Tibial nerve (tissue), 4 donors: ENCODE measurements around the gene AFF2. TPM values are rescaled to one million over a fixed set of nuclear protein-coding genes. Genes with fewer than 3 reads are reported as not detected.

ENCODE experiments used
- DNase-seq, 2 donors: peaks; one replicate each; pipeline ENCODE4 v3.0.0-alpha.2; 2019; ENCODE audit warnings: low spot score in 2 of 2
- H3K27ac ChIP-seq, 4 donors: fragments of 200-600 bp; sonication (generic) in 3 of 4; one replicate each; pipeline ENCODE4 v1.5.1; 2017 to 2019; ENCODE audit warnings: mild to moderate bottlenecking in 1 of 4
- H3K27me3 ChIP-seq, 2 donors: fragments of 200-600 bp; sonication (generic) in 1 of 2; one replicate each; pipeline versions ENCODE4 v1.5.1 to v1.6.0; 2017 to 2019
- H3K36me3 ChIP-seq, 3 donors: fragments of 200-600 bp; sonication (generic); one replicate each; pipeline ENCODE4 v1.5.1; 2018 to 2019
- H3K4me1 ChIP-seq, 4 donors: fragments of 200-600 bp; sonication (generic) in 3 of 4; one replicate each; pipeline ENCODE4 v1.5.1; 2017 to 2019
- H3K4me3 ChIP-seq, 4 donors: fragments of 200-600 bp; sonication (generic) in 3 of 4; one replicate each; pipeline ENCODE4 v1.5.1; 2017 to 2019; ENCODE audit warnings: mild to moderate bottlenecking in 1 of 4, moderate library complexity in 1 of 4
- H3K9me3 ChIP-seq, 4 donors: fragments of 200-600 bp; sonication (generic) in 3 of 4; one replicate each; pipeline ENCODE4 v1.5.1; 2017 to 2019
- EP300 ChIP-seq, 2 donors: sonication (generic); formaldehyde crosslinking; IDR thresholded peaks; one replicate each; pipeline ENCODE4 v1.6.1; 2017; ENCODE audit warnings: antibody characterized with exemption in 2 of 2, mild to moderate bottlenecking in 1 of 2
- POLR2A ChIP-seq, 2 donors: fragments of 450-650 bp; IDR thresholded peaks; one replicate each; pipeline ENCODE4 v1.6.1; 2017; ENCODE audit warnings: antibody characterized with exemption in 2 of 2, mild to moderate bottlenecking in 2 of 2, moderate library complexity in 2 of 2
- WGBS, 2 donors: methylation state at CpG; one replicate each; pipeline ENCODE4 v1.1.5; 2018; 5-methylcytosine and 5-hydroxymethylcytosine counted together
- total RNA-seq, 4 donors: library from RNA; depleted of rRNA; stranded (reverse); fragments of >200 nt; gene quantifications; one replicate each; pipeline ENCODE4 v1.1.0, GENCODE V29; 2016
- TF ChIP-seq, protein P1 (sequence below), 5 experiments: fragments of 200-600 bp in 3 of 5; fragments of 450-650 bp in 2 of 5; sonication (generic) in 3 of 5; IDR thresholded peaks; one replicate each; pipeline ENCODE4 v1.5.1; 2016 to 2019; ENCODE audit warnings: antibody characterized with exemption in 5 of 5, mild to moderate bottlenecking in 3 of 5, moderate library complexity in 2 of 5

Gene AFF2
- total RNA-seq, 4 donors from 2014 or later = 13.2 to 20.3 (median 16.1) TPM

DNA sequence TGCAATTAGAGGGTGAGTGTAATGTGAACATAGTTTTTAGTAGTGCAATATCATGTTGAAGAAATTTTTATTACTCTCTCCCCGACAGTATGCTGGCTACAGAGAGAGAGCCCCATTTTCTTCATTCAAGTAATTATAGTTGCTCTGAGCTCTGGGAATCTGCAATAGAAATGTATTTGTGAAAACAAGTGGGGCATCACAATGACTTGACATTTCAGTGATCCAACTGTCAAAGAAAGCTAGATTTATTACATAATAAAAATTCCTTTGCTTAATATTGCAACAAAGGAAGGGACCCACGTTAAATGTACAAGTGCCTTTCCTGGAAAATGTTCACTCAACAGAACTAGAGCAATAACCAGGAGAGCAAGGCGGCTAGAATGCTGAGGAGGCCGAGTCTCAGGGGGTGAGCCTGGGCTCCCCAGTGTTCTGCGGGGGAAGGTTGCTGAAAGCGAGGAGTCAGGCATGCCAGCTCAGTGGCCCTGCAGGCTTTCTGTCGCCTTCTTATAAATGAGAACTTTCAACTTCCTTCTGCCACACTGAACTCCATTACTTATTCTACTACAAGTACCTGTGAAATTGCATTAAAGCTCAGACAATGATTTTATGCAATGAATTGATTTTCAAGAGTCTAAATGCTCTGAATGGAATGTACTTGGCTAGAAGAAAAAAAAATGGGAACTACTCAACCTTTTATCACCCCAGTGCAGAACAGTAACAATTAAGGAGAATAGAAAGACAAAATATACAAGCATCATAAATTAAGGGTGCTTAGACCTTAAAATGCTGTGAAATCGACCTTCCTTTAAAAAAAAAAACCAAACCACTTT, 476.4 kb downstream of the AFF2 start:
- no peak overlapping the region for H3K4me3 ChIP-seq
- no peaks in the 10 kb centered on the region for H3K4me1 ChIP-seq
- no peak for DNase-seq
- H3K9me3 ChIP-seq = no peaks in the 10 kb centered on the region
- H3K27ac ChIP-seq = no peak overlapping the region
- TF ChIP-seq, protein P1, sequence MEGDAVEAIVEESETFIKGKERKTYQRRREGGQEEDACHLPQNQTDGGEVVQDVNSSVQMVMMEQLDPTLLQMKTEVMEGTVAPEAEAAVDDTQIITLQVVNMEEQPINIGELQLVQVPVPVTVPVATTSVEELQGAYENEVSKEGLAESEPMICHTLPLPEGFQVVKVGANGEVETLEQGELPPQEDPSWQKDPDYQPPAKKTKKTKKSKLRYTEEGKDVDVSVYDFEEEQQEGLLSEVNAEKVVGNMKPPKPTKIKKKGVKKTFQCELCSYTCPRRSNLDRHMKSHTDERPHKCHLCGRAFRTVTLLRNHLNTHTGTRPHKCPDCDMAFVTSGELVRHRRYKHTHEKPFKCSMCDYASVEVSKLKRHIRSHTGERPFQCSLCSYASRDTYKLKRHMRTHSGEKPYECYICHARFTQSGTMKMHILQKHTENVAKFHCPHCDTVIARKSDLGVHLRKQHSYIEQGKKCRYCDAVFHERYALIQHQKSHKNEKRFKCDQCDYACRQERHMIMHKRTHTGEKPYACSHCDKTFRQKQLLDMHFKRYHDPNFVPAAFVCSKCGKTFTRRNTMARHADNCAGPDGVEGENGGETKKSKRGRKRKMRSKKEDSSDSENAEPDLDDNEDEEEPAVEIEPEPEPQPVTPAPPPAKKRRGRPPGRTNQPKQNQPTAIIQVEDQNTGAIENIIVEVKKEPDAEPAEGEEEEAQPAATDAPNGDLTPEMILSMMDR (IDR thresholded peaks at IDR 0.05) = no peak
- TF ChIP-seq EP300 (IDR thresholded peaks at IDR 0.05) (no peak), POLR2A (IDR thresholded peaks at IDR 0.05) (no peak)
- 46 to 62% methylated on average over 7 to 8 of the region's 8 CpGs for WGBS, 2 donors
- H3K36me3 ChIP-seq = no peaks in the 10 kb centered on the region
- H3K27me3 ChIP-seq = no peaks in the 10 kb centered on the region

DNA sequence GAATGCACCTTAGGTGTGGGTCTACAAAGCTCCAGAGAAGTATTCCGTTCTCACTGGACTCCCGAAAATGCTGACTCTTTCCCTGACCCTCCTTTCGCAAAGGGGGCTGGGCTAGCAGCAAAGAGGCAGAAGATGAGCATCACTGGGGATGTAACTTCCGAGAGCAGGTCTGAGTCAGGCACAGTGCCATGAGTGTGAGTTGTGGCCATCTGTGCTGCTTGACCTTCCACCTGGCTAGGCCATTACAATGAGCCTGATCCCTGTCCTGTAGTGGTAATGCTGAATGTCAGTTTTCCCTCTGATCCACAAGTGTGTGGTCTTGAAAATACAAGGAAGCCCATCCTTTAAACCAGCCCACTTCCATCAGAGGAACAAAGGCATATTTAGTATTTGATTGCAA, 479.4 kb downstream of the AFF2 start:
- 83 to 90% methylated on average over 4 of the region's 4 CpGs for WGBS, 2 donors

DNA sequence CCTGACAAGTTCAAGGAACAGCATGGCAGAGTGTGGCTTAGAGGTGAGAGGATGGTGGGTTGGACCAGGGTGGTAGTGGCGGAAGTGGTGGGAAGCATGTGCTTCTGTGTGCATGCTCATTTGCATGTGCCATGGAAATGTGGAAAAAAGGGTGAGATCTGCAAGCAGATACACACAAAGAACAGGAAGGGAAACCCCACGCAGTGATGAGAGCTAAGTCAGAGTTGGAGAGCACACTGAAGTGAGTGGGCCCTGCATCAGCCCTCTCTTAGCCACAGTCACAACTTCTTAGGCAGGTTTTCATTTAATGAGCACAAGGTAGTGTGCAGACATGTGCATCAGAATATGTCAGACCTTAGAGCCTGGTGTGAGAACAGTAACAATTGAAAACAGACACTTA, 483.8 kb downstream of the AFF2 start:
- WGBS, 2 donors = 68 to 100% methylated on average over 2 of the region's 2 CpGs

More for the DNA sequence above, 479.4 kb downstream of the AFF2 start:
- H3K9me3 ChIP-seq = no peaks in the 10 kb centered on the region
- no peak for DNase-seq
- H3K27ac ChIP-seq = no peak overlapping the region
- H3K4me1 ChIP-seq = no peaks in the 10 kb centered on the region
- no peak overlapping the region for H3K4me3 ChIP-seq
- no peaks in the 10 kb centered on the region for H3K36me3 ChIP-seq
- TF ChIP-seq EP300 (IDR thresholded peaks at IDR 0.05) = no peak
- TF ChIP-seq, protein P1 (IDR thresholded peaks at IDR 0.05) = no peak
- no peaks in the 10 kb centered on the region for H3K27me3 ChIP-seq

DNA sequence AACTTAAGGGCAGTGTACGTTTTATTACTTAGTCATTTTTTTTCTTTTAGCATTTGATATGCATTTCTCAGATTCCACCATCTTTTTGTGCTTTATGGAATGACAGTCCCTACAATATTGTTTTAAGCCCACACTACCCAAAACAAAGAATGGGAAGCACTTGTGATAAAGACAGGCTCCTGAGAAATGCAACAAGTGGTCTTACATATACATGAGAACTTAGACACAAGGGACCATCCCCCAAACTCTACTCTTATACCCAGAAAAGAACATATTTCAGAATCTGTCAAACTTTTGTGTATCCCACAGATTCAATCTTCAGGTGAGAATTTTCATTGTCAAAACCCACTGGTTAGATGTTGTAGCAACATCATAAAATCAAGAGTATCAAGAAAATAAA, 491.1 kb downstream of the AFF2 start:
- TF ChIP-seq, protein P1 (IDR thresholded peaks at IDR 0.05) = no peak
- TF ChIP-seq EP300 (IDR thresholded peaks at IDR 0.05) (no peak), POLR2A (IDR thresholded peaks at IDR 0.05) (no peak)
- no peaks in the 10 kb centered on the region for H3K36me3 ChIP-seq
- H3K4me3 ChIP-seq = no peak overlapping the region
- no peaks in the 10 kb centered on the region for H3K4me1 ChIP-seq
- H3K27me3 ChIP-seq = no peaks in the 10 kb centered on the region
- H3K9me3 ChIP-seq = no peaks in the 10 kb centered on the region
- 60 to 75% methylated on average over 1 of the region's 1 CpG for WGBS, 2 donors
- no peak overlapping the region for H3K27ac ChIP-seq
- no peak for DNase-seq

More for the DNA sequence above, 483.8 kb downstream of the AFF2 start:
- no peak for DNase-seq
- TF ChIP-seq, protein P1 (IDR thresholded peaks at IDR 0.05) = no peak
- no peak for TF ChIP-seq POLR2A (IDR thresholded peaks at IDR 0.05)
- TF ChIP-seq EP300 (IDR thresholded peaks at IDR 0.05) = no peak
- Histone ChIP-seq H3K36me3 (no peaks in the 10 kb centered on the region), H3K4me3 (no peak overlapping the region), H3K4me1 (no peaks in the 10 kb centered on the region), H3K27ac (no peak overlapping the region), H3K27me3 (no peaks in the 10 kb centered on the region), H3K9me3 (no peaks in the 10 kb centered on the region)

DNA sequence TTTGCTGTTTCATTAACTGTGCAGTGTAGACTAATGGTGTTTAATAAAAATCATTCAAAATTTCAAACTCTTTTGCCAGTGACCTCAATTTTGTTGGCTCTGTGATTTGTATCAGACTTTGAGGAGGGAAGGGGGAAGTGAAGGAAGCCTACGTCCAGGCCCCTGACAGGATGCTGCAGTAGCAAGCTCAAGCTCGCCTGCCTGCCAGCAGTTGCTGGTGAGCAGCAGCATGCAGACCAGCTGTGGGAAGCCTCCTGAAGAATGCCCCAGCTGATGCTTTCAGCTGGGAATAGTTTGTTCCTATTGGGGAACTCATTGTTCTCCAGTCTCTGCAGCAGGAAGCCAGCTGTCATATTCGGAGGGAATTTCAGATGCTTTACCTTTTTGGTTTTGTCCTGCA, 495.2 kb downstream of the AFF2 start:
- Histone ChIP-seq H3K36me3 (no peaks in the 10 kb centered on the region), H3K9me3 (no peaks in the 10 kb centered on the region), H3K27ac (no peak overlapping the region), H3K4me1 (no peaks in the 10 kb centered on the region), H3K27me3 (no peaks in the 10 kb centered on the region), H3K4me3 (no peak overlapping the region)
- WGBS, 2 donors = 51 to 76% methylated on average over 3 of the region's 3 CpGs
- no peak for DNase-seq
- TF ChIP-seq EP300 (IDR thresholded peaks at IDR 0.05) (no peak), POLR2A (IDR thresholded peaks at IDR 0.05) (no peak)
- TF ChIP-seq, protein P1 (IDR thresholded peaks at IDR 0.05) = no peak
